ENCODE measurements around the gene KIF23.
A peak's percentile ranks its signal among the peaks of the same experiment; 100 is the strongest.

KIF23 gene

GRCh38 chr15:69377216-69377970 lies 36.8 kb upstream of the KIF23 start:
- TF ChIP-seq MAX (IDR thresholded peaks at IDR 0.05) = no peak
- no peak for TF ChIP-seq NFIC (IDR thresholded peaks at IDR 0.05)
- TF ChIP-seq EP300 (IDR thresholded peaks at IDR 0.05; ENCODE audit: borderline replicate concordance) = no peak
- no peak for TF ChIP-seq CREB1 (IDR thresholded peaks at IDR 0.05; ENCODE audit: low read depth)

- peak; percentile 20; the same call in 1 of the 2 replicates for TF ChIP-seq RAD21 (IDR thresholded peaks at IDR 0.05; ENCODE audit: low read depth)
- no peak for TF ChIP-seq NFIC (IDR thresholded peaks at IDR 0.05)
Observed at GRCh38 chr15:69380100-69380725, 33.9 kb upstream of the KIF23 start.

- TF ChIP-seq RAD21 (IDR thresholded peaks at IDR 0.05; ENCODE audit: low read depth) (no peak), CREB1 (IDR thresholded peaks at IDR 0.05; ENCODE audit: low read depth) (no peak)
Observed at GRCh38 chr15:69380726-69381105, 33.4 kb upstream of the KIF23 start.

GRCh38 chr15:69384626-69385598 lies 29.2 kb upstream of the KIF23 start:
- TF ChIP-seq YY1 (IDR thresholded peaks at IDR 0.05; ENCODE audit: low read depth) = no peak
- TF ChIP-seq ZBTB7A (IDR thresholded peaks at IDR 0.05; ENCODE audit: low read depth) = no peak
- TF ChIP-seq TCF12 (IDR thresholded peaks at IDR 0.05; ENCODE audit: low read depth) = no peak
- no peak for TF ChIP-seq FOXM1 (IDR thresholded peaks at IDR 0.05; ENCODE audit: borderline replicate concordance, low read depth)
- no peak for TF ChIP-seq NFIC (IDR thresholded peaks at IDR 0.05)
- no peak for TF ChIP-seq RAD21 (IDR thresholded peaks at IDR 0.05; ENCODE audit: low read depth)
- TF ChIP-seq MAX (IDR thresholded peaks at IDR 0.05) = no peak
- no peak for TF ChIP-seq CEBPB (IDR thresholded peaks at IDR 0.05)
- no peak for TF ChIP-seq EGR1 (IDR thresholded peaks at IDR 0.05)
- TF ChIP-seq TAF1 (IDR thresholded peaks at IDR 0.05; ENCODE audit: low read depth) = no peak
- TF ChIP-seq USF1 (IDR thresholded peaks at IDR 0.05) = no peak
- no peak for TF ChIP-seq CREB1 (IDR thresholded peaks at IDR 0.05; ENCODE audit: low read depth)
- no peak for TF ChIP-seq EP300 (IDR thresholded peaks at IDR 0.05; ENCODE audit: borderline replicate concordance)
- TF ChIP-seq TEAD4 (IDR thresholded peaks at IDR 0.05) = no peak
- no peak for TF ChIP-seq REST (IDR thresholded peaks at IDR 0.05; ENCODE audit: low read depth)

- TF ChIP-seq EGR1 (IDR thresholded peaks at IDR 0.05) = no peak
- TF ChIP-seq EP300 (IDR thresholded peaks at IDR 0.05; ENCODE audit: borderline replicate concordance) = no peak
- no peak for TF ChIP-seq RAD21 (IDR thresholded peaks at IDR 0.05; ENCODE audit: low read depth)
- TF ChIP-seq REST (IDR thresholded peaks at IDR 0.05; ENCODE audit: low read depth) = no peak
- no peak for TF ChIP-seq USF1 (IDR thresholded peaks at IDR 0.05)
- TF ChIP-seq TCF12 (IDR thresholded peaks at IDR 0.05; ENCODE audit: low read depth) = no peak
- no peak for TF ChIP-seq ZBTB7A (IDR thresholded peaks at IDR 0.05; ENCODE audit: low read depth)
- no peak for TF ChIP-seq YY1 (IDR thresholded peaks at IDR 0.05; ENCODE audit: low read depth)
- TF ChIP-seq CEBPB (IDR thresholded peaks at IDR 0.05) = no peak
- no peak for TF ChIP-seq MAX (IDR thresholded peaks at IDR 0.05)
- TF ChIP-seq FOXM1 (IDR thresholded peaks at IDR 0.05; ENCODE audit: borderline replicate concordance, low read depth) = no peak
Observed at GRCh38 chr15:69385831-69386230, 28.3 kb upstream of the KIF23 start.

Data from Ishikawa (cell line).